Measurements from ENCODE around the gene ZBTB44.

ZBTB44 gene

DNA sequence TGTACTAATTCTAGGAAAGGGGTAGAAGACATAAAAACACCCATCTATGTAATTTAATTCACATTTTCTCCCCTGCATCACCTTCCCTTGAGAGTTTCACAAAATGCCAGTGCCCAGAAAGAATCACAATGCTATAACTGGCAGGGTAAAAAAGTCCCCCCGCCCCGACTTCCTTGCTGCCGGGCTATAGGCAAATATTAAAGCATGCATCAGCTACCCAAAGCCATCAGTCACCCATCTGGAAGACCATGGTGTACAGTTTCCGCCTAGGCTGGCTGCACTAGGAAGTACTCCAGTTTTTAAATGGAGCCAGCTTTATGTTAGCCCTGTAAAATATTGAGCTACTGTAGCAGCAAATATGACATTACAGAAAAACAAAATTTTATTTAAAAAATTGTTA is 87.3 kb downstream of the ZBTB44 start:
- H3K4me3 ChIP-seq (ENCODE audit: control insufficient read depth, low read depth, low read length): no peak overlapping the region
- no peak for DNase-seq (ENCODE audit: low read depth)
- TF ChIP-seq CTCF (IDR thresholded peaks at IDR 0.05; ENCODE audit: control insufficient read depth, insufficient read depth, low read depth, low read length, missing control alignments): no peak

- DNase-seq (ENCODE audit: low read depth): no peak
- TF ChIP-seq CTCF (IDR thresholded peaks at IDR 0.05; ENCODE audit: control insufficient read depth, insufficient read depth, low read depth, low read length, missing control alignments): no peak
- no peak overlapping the region for H3K4me3 ChIP-seq (ENCODE audit: control insufficient read depth, low read depth, low read length)
Observed at GRCh38 chr11:130223291-130223971, 91.3 kb downstream of the ZBTB44 start.

GRCh38 chr11:130220311-130221035 is 94.2 kb downstream of the ZBTB44 start:
- no peak for TF ChIP-seq CTCF (IDR thresholded peaks at IDR 0.05; ENCODE audit: control insufficient read depth, insufficient read depth, low read depth, low read length, missing control alignments)
- DNase-seq (ENCODE audit: low read depth): no peak

DNA sequence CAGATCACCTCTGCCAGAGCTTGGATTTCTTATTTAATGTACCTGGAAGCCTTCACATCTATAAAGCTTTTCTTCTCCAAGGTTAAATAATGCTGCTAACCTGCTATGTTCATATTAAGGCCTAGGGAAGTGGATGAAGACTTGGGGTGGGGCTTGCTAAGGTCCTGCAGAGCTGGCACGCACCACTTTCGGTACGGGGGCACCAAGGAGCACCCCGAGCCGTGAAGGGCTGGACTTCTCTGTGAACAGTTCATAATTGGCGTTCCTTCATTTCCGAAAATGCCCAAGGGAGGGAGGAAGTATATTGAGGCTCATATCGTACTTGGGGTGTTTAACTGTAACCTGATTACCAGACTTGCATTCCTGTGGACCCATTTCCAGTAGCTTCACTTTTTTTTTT is 95.6 kb downstream of the ZBTB44 start:
- no peak for TF ChIP-seq CTCF (IDR thresholded peaks at IDR 0.05; ENCODE audit: control insufficient read depth, insufficient read depth, low read depth, low read length, missing control alignments)
- no peak overlapping the region for H3K4me3 ChIP-seq (ENCODE audit: control insufficient read depth, low read depth, low read length)
- DNase-seq (ENCODE audit: low read depth): no peak

More at GRCh38 chr11:130220311-130221035, 94.2 kb downstream of the ZBTB44 start:
- H3K4me3 ChIP-seq (ENCODE audit: control insufficient read depth, low read depth, low read length): no peak overlapping the region

DNA sequence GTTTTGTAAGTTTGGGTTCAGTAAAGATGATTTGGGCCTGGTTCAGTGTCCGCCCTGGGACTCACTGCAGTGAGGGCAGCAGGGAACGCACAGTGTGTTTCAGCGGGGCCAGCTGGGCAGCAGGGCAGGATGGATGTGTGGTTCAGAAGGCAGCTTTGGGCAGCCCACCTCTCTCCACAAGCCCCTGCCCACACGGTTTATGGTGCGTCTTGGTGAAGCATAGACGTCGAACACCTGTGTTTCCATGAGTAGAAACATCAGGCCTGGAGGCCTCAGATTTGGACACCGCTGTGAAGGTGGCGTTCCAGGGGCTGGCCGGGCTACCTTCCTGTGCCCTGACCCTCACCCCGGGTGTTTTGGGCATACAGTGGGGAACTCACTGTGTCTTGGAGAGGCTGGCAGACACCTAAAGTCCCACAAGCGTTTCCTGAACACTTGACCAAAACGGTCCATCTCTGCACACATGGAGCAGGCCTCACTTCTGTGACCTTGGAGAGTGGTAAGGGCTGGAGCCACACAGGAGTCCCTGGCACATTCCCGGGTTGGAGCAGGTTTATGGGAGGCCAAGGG is 96.1 kb downstream of the ZBTB44 start:
- no peak for TF ChIP-seq CTCF (IDR thresholded peaks at IDR 0.05; ENCODE audit: control insufficient read depth, insufficient read depth, low read depth, low read length, missing control alignments)
- H3K4me3 ChIP-seq (ENCODE audit: control insufficient read depth, low read depth, low read length): no peak overlapping the region
- no peak for DNase-seq (ENCODE audit: low read depth)

- no peak for DNase-seq (ENCODE audit: low read depth)
- H3K4me3 ChIP-seq (ENCODE audit: control insufficient read depth, low read depth, low read length): no peak overlapping the region
- no peak for TF ChIP-seq CTCF (IDR thresholded peaks at IDR 0.05; ENCODE audit: control insufficient read depth, insufficient read depth, low read depth, low read length, missing control alignments)
Observed at GRCh38 chr11:130217133-130218031, 97.3 kb downstream of the ZBTB44 start.

Measured in AG09309 (cell line).